HEK293 (cell line): ENCODE data around the gene CATSPERD.

Source experiments
- BCL11B ChIP-seq: fragments of 450-650 bp; formaldehyde crosslinking; IDR thresholded peaks from 2 replicates; pipeline ENCODE4 v1.5.1; 2016; ENCODE audit warnings: low read depth, missing biosample characterization, missing genetic modification characterization
- CTCF ChIP-seq: fragments of 450-650 bp; formaldehyde crosslinking; IDR thresholded peaks from 2 replicates; pipeline ENCODE4 v1.5.1; 2016; ENCODE audit warnings: missing biosample characterization, missing genetic modification characterization
- EGR2 ChIP-seq: fragments of 450-650 bp; formaldehyde crosslinking; IDR thresholded peaks from 2 replicates; pipeline ENCODE4 v1.5.1; 2016; ENCODE audit warnings: low read depth, missing biosample characterization, missing genetic modification characterization
- GLI4 ChIP-seq: fragments of 450-650 bp; formaldehyde crosslinking; IDR thresholded peaks from 2 replicates; pipeline ENCODE4 v1.5.1; 2016; ENCODE audit warnings: missing biosample characterization, missing genetic modification characterization
- GLIS2 ChIP-seq: fragments of 450-650 bp; formaldehyde crosslinking; IDR thresholded peaks from 2 replicates; pipeline ENCODE4 v1.5.1; 2016; ENCODE audit warnings: missing biosample characterization, missing genetic modification characterization
- KLF16 ChIP-seq: fragments of 450-650 bp; formaldehyde crosslinking; IDR thresholded peaks from 2 replicates; pipeline ENCODE4 v1.5.1; 2017; ENCODE audit warnings: missing biosample characterization, missing genetic modification characterization
- MEIS1 ChIP-seq: sonication (generic); formaldehyde crosslinking; IDR thresholded peaks from 2 replicates; pipeline ENCODE4 v1.8.1; 2022; ENCODE audit warnings: missing genetic modification reagents, mild to moderate bottlenecking, borderline replicate concordance
- PATZ1 ChIP-seq: fragments of 450-650 bp; formaldehyde crosslinking; IDR thresholded peaks from 2 replicates; pipeline ENCODE4 v1.5.1; 2016; ENCODE audit warnings: missing biosample characterization, missing genetic modification characterization
- PRDM10 ChIP-seq: fragments of 450-650 bp; formaldehyde crosslinking; IDR thresholded peaks from 2 replicates; pipeline ENCODE4 v1.5.1; 2016; ENCODE audit warnings: missing biosample characterization, missing genetic modification characterization
- SCRT1 ChIP-seq: fragments of 450-650 bp; formaldehyde crosslinking; IDR thresholded peaks from 2 replicates; pipeline ENCODE4 v1.5.1; 2016; ENCODE audit warnings: missing biosample characterization, missing genetic modification characterization, borderline replicate concordance
- SETDB1 ChIP-seq: IDR thresholded peaks from one replicate; pipeline ENCODE4 v1.6.1; 2017; ENCODE audit warnings: mild to moderate bottlenecking, low read length, moderate library complexity, mixed read lengths; ENCODE audit not compliant: insufficient read length
- SP7 ChIP-seq: fragments of 450-650 bp; formaldehyde crosslinking; IDR thresholded peaks from 2 replicates; pipeline ENCODE4 v1.5.1; 2016; ENCODE audit warnings: missing biosample characterization, missing genetic modification characterization
- YY2 ChIP-seq: fragments of 450-650 bp; formaldehyde crosslinking; IDR thresholded peaks from 2 replicates; pipeline ENCODE4 v1.5.1; 2016; ENCODE audit warnings: missing biosample characterization, missing genetic modification characterization
- ZBTB17 ChIP-seq: fragments of 450-650 bp; formaldehyde crosslinking; IDR thresholded peaks from 2 replicates; pipeline ENCODE4 v1.5.1; 2016; ENCODE audit warnings: missing biosample characterization, missing genetic modification characterization
- ZBTB20 ChIP-seq: fragments of 450-650 bp; formaldehyde crosslinking; IDR thresholded peaks from 2 replicates; pipeline ENCODE4 v1.5.1; 2016; ENCODE audit warnings: missing biosample characterization, missing genetic modification characterization
- ZBTB7A ChIP-seq: fragments of 450-650 bp; formaldehyde crosslinking; IDR thresholded peaks from 2 replicates; pipeline ENCODE4 v1.5.1; 2016; ENCODE audit warnings: low read depth, missing biosample characterization, missing genetic modification characterization
- ZNF121 ChIP-seq: fragments of 450-650 bp; formaldehyde crosslinking; IDR thresholded peaks from 2 replicates; pipeline ENCODE4 v1.5.1; 2016; ENCODE audit warnings: missing biosample characterization, missing genetic modification characterization
- ZNF133 ChIP-seq: fragments of 450-650 bp; formaldehyde crosslinking; IDR thresholded peaks from 2 replicates; pipeline ENCODE4 v1.5.1; 2016; ENCODE audit warnings: missing biosample characterization, missing genetic modification characterization
- ZNF155 ChIP-seq: fragments of 450-650 bp; formaldehyde crosslinking; IDR thresholded peaks from 2 replicates; pipeline ENCODE4 v1.5.1; 2016; ENCODE audit warnings: missing biosample characterization, missing genetic modification characterization
- ZNF24 ChIP-seq: fragments of 450-650 bp; formaldehyde crosslinking; IDR thresholded peaks from 2 replicates; pipeline ENCODE4 v1.5.1; 2016; ENCODE audit warnings: missing biosample characterization, missing genetic modification characterization
- ZNF350 ChIP-seq: fragments of 450-650 bp; formaldehyde crosslinking; IDR thresholded peaks from 2 replicates; pipeline ENCODE4 v1.5.0; 2017; ENCODE audit warnings: missing biosample characterization, mild to moderate bottlenecking, missing genetic modification characterization
- ZNF366 ChIP-seq: fragments of 450-650 bp; formaldehyde crosslinking; conservative IDR thresholded peaks from 2 replicates; pipeline ENCODE4 v1.5.1; 2016; ENCODE audit warnings: missing biosample characterization, missing genetic modification characterization
- ZNF398 ChIP-seq: fragments of 450-650 bp; formaldehyde crosslinking; IDR thresholded peaks from 2 replicates; pipeline ENCODE4 v1.5.1; 2017; ENCODE audit warnings: missing biosample characterization, missing genetic modification characterization
- ZNF433 ChIP-seq: fragments of 450-650 bp; formaldehyde crosslinking; IDR thresholded peaks from 2 replicates; pipeline ENCODE4 v1.5.1; 2016; ENCODE audit warnings: missing biosample characterization, missing genetic modification characterization, low read depth
- ZNF48 ChIP-seq: fragments of 450-650 bp; formaldehyde crosslinking; IDR thresholded peaks from 2 replicates; pipeline ENCODE4 v1.5.1; 2016; ENCODE audit warnings: missing biosample characterization, missing genetic modification characterization
- ZNF621 ChIP-seq: fragments of 450-650 bp; formaldehyde crosslinking; IDR thresholded peaks from 2 replicates; pipeline ENCODE4 v1.5.1; 2017; ENCODE audit warnings: missing biosample characterization, missing genetic modification characterization
- ZNF623 ChIP-seq: fragments of 450-650 bp; formaldehyde crosslinking; IDR thresholded peaks from 2 replicates; pipeline ENCODE4 v1.5.1; 2016; ENCODE audit warnings: missing biosample characterization, missing genetic modification characterization
- ZNF707 ChIP-seq: fragments of 450-650 bp; formaldehyde crosslinking; IDR thresholded peaks from 2 replicates; pipeline ENCODE4 v1.5.1; 2016; ENCODE audit warnings: missing biosample characterization, missing genetic modification characterization
- ZNF837 ChIP-seq: fragments of 450-650 bp; formaldehyde crosslinking; IDR thresholded peaks from 2 replicates; pipeline ENCODE4 v1.5.1; 2016; ENCODE audit warnings: missing biosample characterization, missing genetic modification characterization
- ZSCAN30 ChIP-seq: fragments of 450-650 bp; IDR thresholded peaks from 2 replicates; pipeline ENCODE4 v1.5.1; 2018; ENCODE audit warnings: missing biosample characterization, mild to moderate bottlenecking, missing genetic modification characterization, moderate library complexity
- ZXDB ChIP-seq: fragments of 450-650 bp; formaldehyde crosslinking; IDR thresholded peaks from 2 replicates; pipeline ENCODE4 v1.5.1; 2016; ENCODE audit warnings: missing biosample characterization, missing genetic modification characterization
- TF ChIP-seq, protein P1 (sequence below): fragments of 450-650 bp; formaldehyde crosslinking; IDR thresholded peaks from 2 replicates; pipeline ENCODE4 v1.5.1; 2016; ENCODE audit warnings: missing biosample characterization, missing genetic modification characterization

Gene CATSPERD

DNA sequence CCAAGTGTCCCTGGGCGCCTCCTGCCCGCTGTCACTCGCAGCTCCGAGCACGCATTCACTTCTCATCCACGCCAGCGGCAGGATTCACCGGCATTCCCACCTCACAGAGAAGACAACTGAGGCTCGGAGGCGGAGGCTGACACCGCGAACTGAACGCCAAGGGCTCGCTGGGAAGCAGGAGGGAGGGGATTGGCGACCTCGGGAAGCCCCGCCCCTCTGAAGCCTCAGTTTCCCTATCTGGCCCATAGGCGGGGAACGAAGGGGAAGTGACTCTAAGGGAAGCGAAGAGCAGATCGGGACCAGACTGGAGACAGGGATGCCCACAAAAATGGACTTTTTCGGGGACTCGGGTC lies 40.4 kb upstream of the CATSPERD start (continued):
- TF ChIP-seq PATZ1 (tag by site-specific recombination) (peak; percentile 35; the same call in 1 of the 2 replicates), ZNF366 (tag by site-specific recombination) (no peak), ZBTB20 (tag by site-specific recombination) (no peak), PRDM10 (tag by site-specific recombination) (no peak; the same call in 1 of the 2 replicates), SETDB1 (no peak), ZNF398 (tag by site-specific recombination) (no peak), ZBTB17 (tag by site-specific recombination) (no peak), ZNF837 (tag by site-specific recombination) (no peak), ZNF350 (no peak), BCL11B (tag by site-specific recombination) (peak; percentile 15; the same call in 1 of the 2 replicates), ZNF133 (no peak), KLF16 (peak; percentile 54), EGR2 (no peak; the same call in 1 of the 2 replicates), ZNF48 (tag by site-specific recombination) (no peak), YY2 (tag by site-specific recombination) (no peak), ZNF707 (tag by site-specific recombination) (no peak), ZNF433 (tag by site-specific recombination) (no peak), ZNF121 (tag by site-specific recombination) (no peak), MEIS1 (CRISPR knock-in tag) (no peak), GLIS2 (tag by site-specific recombination) (peak; percentile 76), SCRT1 (tag by site-specific recombination) (no peak), CTCF (peak; percentile 67; the same call in 1 of the 2 replicates), ZBTB7A (tag by site-specific recombination) (0 out of 2 replicates have a peak, but pooled peaks have one; percentile 15), SP7 (tag by site-specific recombination) (0 out of 2 replicates have a peak, but pooled peaks have one; percentile 34), ZNF623 (no peak), ZNF621 (tag by site-specific recombination) (no peak), ZNF155 (no peak), ZXDB (tag by site-specific recombination) (no peak), GLI4 (tag by site-specific recombination) (0 out of 2 replicates have a peak, but pooled peaks have one; percentile 27), ZSCAN30 (tag by site-specific recombination) (no peak), ZNF24 (tag by site-specific recombination) (no peak)
- TF ChIP-seq, protein P1, sequence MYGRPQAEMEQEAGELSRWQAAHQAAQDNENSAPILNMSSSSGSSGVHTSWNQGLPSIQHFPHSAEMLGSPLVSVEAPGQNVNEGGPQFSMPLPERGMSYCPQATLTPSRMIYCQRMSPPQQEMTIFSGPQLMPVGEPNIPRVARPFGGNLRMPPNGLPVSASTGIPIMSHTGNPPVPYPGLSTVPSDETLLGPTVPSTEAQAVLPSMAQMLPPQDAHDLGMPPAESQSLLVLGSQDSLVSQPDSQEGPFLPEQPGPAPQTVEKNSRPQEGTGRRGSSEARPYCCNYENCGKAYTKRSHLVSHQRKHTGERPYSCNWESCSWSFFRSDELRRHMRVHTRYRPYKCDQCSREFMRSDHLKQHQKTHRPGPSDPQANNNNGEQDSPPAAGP (tag by site-specific recombination) = 0 out of 2 replicates have a peak, but pooled peaks have one; percentile 30
